Spinal cord (tissue), 10 donors: ENCODE data around the gene THPO. TPM values are rescaled to one million over a fixed set of nuclear protein-coding genes. Genes with fewer than 3 reads are reported as not detected.

Experiments used
- DNase-seq, 6 donors: peaks; one replicate each; pipeline versions ENCODE4 v3.0.0 to v3.0.0-alpha.2; 2013 to 2015; ENCODE audit warnings: low spot score in 6 of 6, low read depth in 4 of 6
- H3K27ac ChIP-seq: one replicate; pipeline ENCODE4 v1.5.1; 2013; ENCODE audit warnings: low read depth, low read length, control low read depth
- H3K27me3 ChIP-seq: one replicate; pipeline ENCODE4 v1.6.1; 2013; ENCODE audit warnings: low read length; ENCODE audit not compliant: control insufficient read depth, insufficient read depth
- H3K36me3 ChIP-seq: one replicate; pipeline ENCODE4 v1.6.1; 2013; ENCODE audit warnings: low read length; ENCODE audit not compliant: control insufficient read depth, insufficient read depth
- H3K4me1 ChIP-seq: one replicate; pipeline ENCODE4 v1.6.1; 2013; ENCODE audit warnings: low read length; ENCODE audit not compliant: control insufficient read depth, insufficient read depth
- H3K4me3 ChIP-seq: one replicate; pipeline ENCODE4 v1.5.1; 2013; ENCODE audit warnings: low read depth, low read length, control low read depth
- H3K9me3 ChIP-seq: one replicate; pipeline ENCODE4 v1.6.1; 2013; ENCODE audit warnings: low read length; ENCODE audit not compliant: control insufficient read depth, insufficient read depth
- WGBS: methylation state at CpG from one replicate; pipeline ENCODE4 v1.1.5; 2013; ENCODE audit warnings: missing lambda C conversion rate; ENCODE audit not compliant: insufficient coverage; 5-methylcytosine and 5-hydroxymethylcytosine counted together
- long read RNA-seq, 4 donors: transcript quantifications; one replicate each; lab custom pipeline, GENCODE V29; 2026
- polyA plus RNA-seq, 2 donors: library from polyadenylated mRNA; unstranded; fragments of 120-200 nt; gene quantifications; one replicate each; pipeline ENCODE4 v1.2.1, GENCODE V29; 2013; ENCODE audit not compliant: insufficient read length in 2 of 2
- total RNA-seq, 2 donors: library from RNA; depleted of rRNA in 1 of 2; stranded (reverse); fragments of 120-200 nt in 1 of 2; fragments of >200 nt in 1 of 2; gene quantifications; one replicate each; pipeline versions ENCODE4 v1.2.3 to v1.2.4, GENCODE V29; 2013 to 2014
- donor health status: healthy.

The THPO gene
- total RNA-seq (1 to 10 TPM in 1 of 2 donors, under 1 TPM in 1; 0.40 to 2.6 TPM), polyA plus RNA-seq (1 to 10 TPM; 1.8 to 2.0 TPM)
- long read RNA-seq, donor 1 = 0 reads
- long read RNA-seq, donor 2 = 0 reads
- long read RNA-seq, donor 3 = 0 reads
- long read RNA-seq, donor 4, partial matches to known transcripts = 45 of 45 reads
- long read RNA-seq, donor 4, other reads (novel, unspliced or antisense) = 0 of 45 reads

DNA sequence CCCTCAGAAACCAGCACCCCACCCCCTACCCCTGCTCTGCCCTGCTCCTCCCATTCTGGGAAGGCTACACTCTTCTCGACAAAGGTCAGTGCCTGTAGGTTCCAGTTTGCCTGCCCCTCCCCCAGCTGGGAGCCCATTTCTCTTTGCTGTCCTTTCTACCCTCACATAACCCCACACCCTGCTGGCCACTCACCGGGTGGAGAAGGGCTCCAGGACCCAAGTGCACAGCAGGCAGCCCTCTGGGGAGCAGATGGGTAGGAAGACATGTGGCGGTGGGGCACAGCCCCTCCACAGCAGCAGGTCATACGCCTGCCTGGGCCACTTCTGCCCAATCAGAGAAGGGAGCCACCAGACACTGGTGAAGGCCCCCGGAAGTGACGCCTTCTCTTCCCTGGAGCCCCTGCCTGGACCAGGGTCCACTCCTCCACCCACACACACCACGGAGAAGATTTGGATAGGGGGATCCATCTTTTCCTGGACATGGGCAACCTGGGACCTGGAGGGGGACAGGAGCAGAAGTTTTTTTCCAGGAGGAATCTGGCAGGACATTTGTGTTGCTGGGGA, at the start of gene THPO:
Gene THPO, minus strand, starts transcription at position 326 of the 564 bp plus-strand sequence. CDS start 1,948 bp downstream, outside the sequence.
- no peaks in the 10 kb centered on the region for H3K9me3 ChIP-seq
- DNase-seq = no peak
- no peak within 1 kb of the TSS for H3K4me3 ChIP-seq
- peaks cover 14% of the 10 kb centered on the region for H3K27me3 ChIP-seq
- H3K4me1 ChIP-seq = peaks cover 30% of the 10 kb centered on the region
- 50% methylated on average over 5 of the region's 7 CpGs for WGBS
- H3K27ac ChIP-seq = peak within 1 kb of the TSS; percentile 25
- H3K36me3 ChIP-seq = peaks cover 15% of the 10 kb centered on the region

DNA sequence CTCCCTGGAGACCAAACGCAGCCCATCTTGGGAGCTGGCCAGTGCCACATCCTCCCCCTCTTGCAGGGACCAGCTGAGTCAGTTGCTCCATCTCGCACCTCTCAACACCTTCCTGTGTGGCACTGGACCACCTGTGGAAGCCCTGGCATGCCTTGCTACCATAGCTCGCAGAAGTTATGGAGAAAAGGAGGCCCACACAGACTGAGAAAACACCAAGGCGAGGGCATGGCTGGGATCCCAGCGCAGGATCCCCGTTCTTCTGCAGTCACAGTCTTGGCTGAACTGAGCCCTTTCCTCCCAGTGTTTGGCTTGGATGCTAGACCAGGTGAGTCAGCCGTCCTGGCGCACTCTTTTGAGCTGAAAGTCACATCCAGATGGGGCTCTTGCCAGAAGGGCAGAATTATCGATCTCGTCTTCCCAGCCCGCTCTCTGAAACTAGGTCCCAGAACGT, 48.7 kb upstream of the THPO start:
- peaks cover 13% of the 10 kb centered on the region for H3K4me1 ChIP-seq
- no peaks in the 10 kb centered on the region for H3K9me3 ChIP-seq
- H3K36me3 ChIP-seq = no peaks in the 10 kb centered on the region
- DNase-seq = no peak
- 88% methylated on average over 12 of the region's 12 CpGs for WGBS
- H3K27me3 ChIP-seq = no peaks in the 10 kb centered on the region
- no peak overlapping the region for H3K27ac ChIP-seq
- H3K4me3 ChIP-seq = no peak overlapping the region

DNA sequence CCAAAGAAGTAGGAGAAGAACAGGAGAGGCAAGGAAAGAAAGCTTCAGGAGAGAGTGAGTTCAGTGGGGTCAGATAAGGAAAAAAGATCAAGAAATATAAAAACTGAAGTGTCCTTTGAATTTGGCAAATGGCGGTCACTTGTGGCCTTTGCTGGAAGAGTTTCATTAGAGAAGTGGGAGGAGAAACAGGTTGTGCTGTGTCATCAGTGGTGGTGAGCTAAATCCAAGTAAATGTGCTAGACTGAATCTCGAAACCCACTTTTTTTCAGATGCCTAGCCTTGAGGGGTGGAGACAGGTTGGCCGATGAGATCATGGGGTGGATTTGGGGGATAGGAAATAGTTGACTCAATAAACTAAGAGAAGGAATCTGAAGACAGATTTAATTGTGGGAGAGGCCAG, 45.6 kb upstream of the THPO start:
- Histone ChIP-seq H3K36me3 (no peaks in the 10 kb centered on the region), H3K9me3 (no peaks in the 10 kb centered on the region), H3K4me3 (no peak overlapping the region), H3K4me1 (peaks cover 7% of the 10 kb centered on the region), H3K27ac (no peak overlapping the region), H3K27me3 (no peaks in the 10 kb centered on the region)
- DNase-seq = no peak
- 90% methylated on average over 2 of the region's 3 CpGs for WGBS

DNA sequence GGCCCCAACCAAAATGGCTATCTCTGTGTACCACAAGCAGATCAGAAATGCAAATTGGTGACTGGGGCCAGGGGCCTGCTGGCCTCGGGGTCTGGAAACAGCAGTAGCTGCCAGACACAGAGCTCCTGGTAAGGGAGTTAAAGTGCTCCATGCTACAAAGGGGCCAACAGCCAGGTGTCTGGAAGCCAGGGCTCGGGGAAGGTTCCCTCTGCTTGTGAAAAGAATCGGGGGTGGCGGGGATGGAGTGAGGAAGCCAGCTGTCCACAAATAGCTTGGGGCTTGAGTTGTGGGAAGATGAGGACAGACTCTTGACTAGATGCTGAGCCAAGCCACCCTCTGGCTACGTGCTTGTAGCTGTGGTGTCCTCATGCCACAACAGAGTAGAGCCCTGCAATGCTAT, 41.2 kb upstream of the THPO start:
- Histone ChIP-seq H3K36me3 (no peaks in the 10 kb centered on the region), H3K27ac (no peak overlapping the region), H3K4me3 (no peak overlapping the region), H3K4me1 (peaks cover 8% of the 10 kb centered on the region), H3K27me3 (no peaks in the 10 kb centered on the region), H3K9me3 (no peaks in the 10 kb centered on the region)
- WGBS = 62% methylated on average over 5 of the region's 5 CpGs
- peak in 1 of 6 donors; percentile 3 for DNase-seq

DNA sequence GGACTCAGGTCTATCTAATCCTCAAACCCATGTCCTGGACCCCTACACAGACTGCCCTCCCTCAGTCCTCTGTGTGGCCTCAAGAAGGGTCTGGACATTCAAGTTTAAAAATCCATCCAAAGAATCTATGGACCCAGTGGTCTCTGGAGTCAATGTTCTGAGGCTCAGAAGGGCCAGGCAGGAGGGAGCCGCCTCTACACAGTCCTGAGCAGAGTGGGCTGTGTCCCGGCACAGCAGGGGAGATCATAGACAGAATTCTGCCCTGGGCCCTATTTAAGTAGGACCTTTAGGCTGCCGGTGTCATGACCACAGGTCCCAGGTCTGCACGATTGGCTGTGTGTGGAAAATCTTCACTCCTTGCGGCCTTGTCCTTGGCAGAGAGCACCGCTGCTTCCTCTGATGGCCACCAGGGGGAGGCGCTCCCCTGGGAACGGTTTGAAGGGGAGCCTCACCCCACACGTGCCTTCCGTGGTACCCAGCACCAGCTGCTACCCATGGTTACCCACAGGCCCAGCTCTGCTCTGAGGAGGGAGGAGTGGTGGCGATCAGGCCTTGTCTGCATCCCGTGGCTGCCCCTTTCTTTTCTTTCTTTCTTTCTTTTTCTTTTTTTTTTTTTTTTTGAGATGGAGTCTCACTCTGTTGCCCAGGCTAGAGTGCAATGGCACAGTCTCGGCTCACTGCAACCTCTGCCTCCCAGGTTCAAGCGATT, 39.8 kb upstream of the THPO start:
- Histone ChIP-seq H3K4me3 (no peak overlapping the region), H3K27me3 (no peaks in the 10 kb centered on the region), H3K4me1 (peaks cover 8% of the 10 kb centered on the region), H3K27ac (no peak overlapping the region), H3K9me3 (no peaks in the 10 kb centered on the region), H3K36me3 (no peaks in the 10 kb centered on the region)
- WGBS = 55% methylated on average over 5 of the region's 14 CpGs
- peak in 3 of 6 donors; percentile 15 to 72 (median 59) for DNase-seq

DNA sequence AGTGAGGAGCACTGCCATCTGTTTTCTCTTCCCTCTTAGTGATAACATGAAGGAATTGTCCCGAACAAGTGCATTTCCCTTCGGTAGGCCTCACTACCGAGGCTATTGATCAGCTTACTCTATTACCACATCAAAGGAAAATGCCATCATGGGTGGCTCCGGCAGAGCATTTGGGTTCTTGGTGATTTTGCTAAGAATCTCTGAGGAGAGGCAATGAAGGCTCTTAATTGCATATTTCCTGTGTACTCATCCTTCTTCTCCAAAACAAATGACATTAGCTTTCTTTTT, 37.1 kb upstream of the THPO start:
- Histone ChIP-seq H3K36me3 (no peaks in the 10 kb centered on the region), H3K4me1 (peaks cover 8% of the 10 kb centered on the region), H3K27ac (no peak overlapping the region), H3K9me3 (no peaks in the 10 kb centered on the region), H3K4me3 (no peak overlapping the region), H3K27me3 (no peaks in the 10 kb centered on the region)
- no CpG with 5 or more reads among the region's 4 CpGs for WGBS
- DNase-seq = no peak

DNA sequence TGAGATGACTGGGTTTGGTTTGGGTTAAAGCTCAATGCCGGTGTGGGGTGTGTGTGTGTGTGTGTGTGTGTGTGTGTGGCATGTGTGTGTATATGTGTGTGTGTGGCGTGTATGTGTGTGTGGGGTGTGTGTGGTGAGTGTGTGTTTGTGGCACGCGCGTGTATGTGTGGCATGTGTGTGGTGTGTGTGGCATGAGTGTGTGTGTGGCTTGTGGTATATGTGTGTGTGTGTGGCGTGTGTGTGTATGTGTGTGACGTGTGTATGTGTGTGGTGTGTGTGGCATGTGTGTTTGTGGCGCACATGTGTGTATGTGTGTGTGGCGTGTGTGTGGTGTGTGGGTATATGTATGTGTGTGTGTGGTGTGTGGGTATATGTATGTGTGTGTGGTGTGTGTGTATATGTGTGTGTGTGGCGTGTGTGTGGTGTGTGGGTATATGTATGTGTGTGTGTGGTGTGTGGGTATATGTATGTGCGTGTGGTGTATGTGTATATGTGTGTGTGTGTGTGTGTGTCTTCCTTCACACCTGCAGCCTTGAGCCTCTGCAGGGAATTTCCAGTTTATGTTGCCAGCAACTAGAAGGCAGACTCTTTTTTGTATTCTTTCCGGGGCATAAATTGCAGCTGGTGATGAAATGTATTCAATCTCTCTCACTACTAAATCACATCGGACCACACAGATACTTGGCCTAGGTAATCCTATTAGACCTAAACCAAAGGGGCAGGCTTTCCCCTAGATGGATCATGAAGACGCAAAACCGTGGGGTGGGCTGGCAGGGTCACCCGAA, 36.6 kb upstream of the THPO start:
- peak in 1 of 6 donors; percentile 44 for DNase-seq
- 95% methylated on average over 11 of the region's 16 CpGs for whole genome bisulfite sequencing
- H3K36me3 ChIP-seq = no peaks in the 10 kb centered on the region
- no peaks in the 10 kb centered on the region for H3K9me3 ChIP-seq
- peaks cover 8% of the 10 kb centered on the region for H3K4me1 ChIP-seq
- no peak overlapping the region for H3K27ac ChIP-seq
- no peak overlapping the region for H3K4me3 ChIP-seq
- H3K27me3 ChIP-seq = no peaks in the 10 kb centered on the region

DNA sequence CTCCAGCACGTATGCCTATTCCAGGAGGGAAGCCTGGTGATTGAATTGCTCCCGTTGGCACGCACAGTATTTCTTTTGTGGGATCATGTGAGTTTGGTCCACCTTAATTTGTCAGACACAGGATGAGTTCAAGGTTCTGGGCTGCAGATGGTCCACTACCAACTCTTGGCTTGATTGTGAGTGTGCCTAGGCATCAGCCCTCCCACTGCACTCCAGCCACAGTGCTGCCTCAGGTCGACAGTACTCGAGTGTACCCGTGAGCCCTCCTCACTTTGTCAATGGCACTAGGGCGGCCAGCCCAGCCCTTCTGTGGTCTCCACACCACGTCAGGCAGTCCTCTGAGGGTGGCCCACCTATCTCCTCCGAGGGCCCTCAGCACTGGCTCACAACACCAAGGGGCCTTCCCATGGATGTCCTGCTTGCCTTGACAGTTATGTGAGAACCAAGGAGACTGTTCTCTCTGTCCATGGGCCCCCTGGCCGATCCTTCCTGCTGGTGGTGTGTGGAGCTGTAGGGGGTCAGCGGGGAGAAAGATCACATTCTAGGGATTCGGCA, 32.0 kb upstream of the THPO start:
- Histone ChIP-seq H3K27ac (no peak overlapping the region), H3K4me3 (no peak overlapping the region), H3K4me1 (no peaks in the 10 kb centered on the region), H3K27me3 (no peaks in the 10 kb centered on the region), H3K36me3 (no peaks in the 10 kb centered on the region), H3K9me3 (no peaks in the 10 kb centered on the region)
- 89% methylated on average over 9 of the region's 12 CpGs for WGBS
- no peak for DNase-seq

DNA sequence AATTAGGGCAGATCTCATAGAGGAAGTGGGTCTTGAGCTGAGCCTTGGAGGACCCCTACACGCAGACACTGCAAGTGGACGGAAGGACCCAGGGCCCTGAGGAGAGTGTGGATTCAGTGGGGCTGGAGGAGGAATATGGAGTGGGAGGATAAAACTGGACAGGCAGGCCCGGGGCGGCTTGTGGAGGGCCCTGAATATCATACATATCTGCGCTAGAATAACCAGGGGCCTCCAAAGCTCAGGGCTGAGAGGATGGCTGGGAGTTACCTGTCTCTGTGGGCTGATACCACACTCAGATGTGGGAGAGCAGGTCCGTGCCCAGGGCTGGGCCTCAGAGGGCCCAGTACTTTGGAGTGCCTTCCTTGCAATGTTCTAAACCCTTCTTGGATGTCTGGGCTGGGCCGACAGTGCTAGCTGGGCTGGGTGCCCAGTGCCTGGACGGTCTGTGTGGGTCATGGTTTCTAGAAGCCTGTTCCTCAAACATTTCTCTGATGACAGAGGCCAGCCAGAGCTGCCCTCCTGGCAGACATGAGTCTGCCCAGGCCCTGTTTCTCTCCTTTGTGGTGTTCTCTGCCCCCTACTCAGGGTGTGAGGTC, 31.4 kb upstream of the THPO start:
- WGBS = 91% methylated on average over 8 of the region's 8 CpGs
- DNase-seq = no peak
- no peaks in the 10 kb centered on the region for H3K27me3 ChIP-seq
- no peaks in the 10 kb centered on the region for H3K9me3 ChIP-seq
- H3K36me3 ChIP-seq = no peaks in the 10 kb centered on the region
- H3K27ac ChIP-seq = no peak overlapping the region
- H3K4me1 ChIP-seq = no peaks in the 10 kb centered on the region
- H3K4me3 ChIP-seq = no peak overlapping the region
